ENCODE results near the gene FOXD3.

- TF ChIP-seq CTCF (IDR thresholded peaks at IDR 0.05), result no peak
- TF ChIP-seq POLR2A (IDR thresholded peaks at IDR 0.05), result no peak
Observed at GRCh38 chr1:63305043-63305442, 17.3 kb upstream of the FOXD3 start.
